Right lung (tissue), 5 donors: ENCODE results near the gene MBD3. TPM values are rescaled to one million over a fixed set of nuclear protein-coding genes. Genes with fewer than 3 reads are reported as not detected.

Source experiments
- polyA plus RNA-seq, 5 donors: library from polyadenylated mRNA; unstranded; fragments of 120-200 nt; gene quantifications; one replicate each; pipeline versions ENCODE4 v1.2.1 to v1.2.3, GENCODE V29; 2013; ENCODE audit warnings: inconsistent platforms in 1 of 5, low replicate concordance in 1 of 5; ENCODE audit not compliant: insufficient read length in 5 of 5, insufficient read depth in 1 of 5

Gene MBD3
- polyA plus RNA-seq, 5 donors, result 35.7 to 87.1 (median 46.5) TPM

Other genes with a start within 250 kb of the MBD3 start
- 10 to 100 TPM; 29.8 to 76.5 (median 37.8) TPM for gene NDUFS7, start 209.0 kb downstream of the MBD3 start, polyA plus RNA-seq
- gene GAMT, start 191.3 kb downstream of the MBD3 start, polyA plus RNA-seq, result 10 to 100 TPM; 18.6 to 42.1 (median 22.2) TPM
- gene DAZAP1, start 185.3 kb downstream of the MBD3 start, polyA plus RNA-seq, result 100 to 1,000 TPM in 1 of 5 donors, 10 to 100 TPM in 4; 86.4 to 104 (median 87.9) TPM
- gene RPS15, start 154.5 kb downstream of the MBD3 start, polyA plus RNA-seq, result 1,000 to 10,000 TPM in 1 of 5 donors, 100 to 1,000 TPM in 4; 535 to 1,164 (median 663) TPM
- 1 to 10 TPM in 2 of 5 donors, under 1 TPM in 3; 0.57 to 1.2 (median 0.71) TPM for gene APC2, start 142.7 kb downstream of the MBD3 start, polyA plus RNA-seq
- 10 to 100 TPM; 17.4 to 34.7 (median 20.9) TPM for gene C19orf25, start 113.7 kb downstream of the MBD3 start, polyA plus RNA-seq
- gene PCSK4, start 102.5 kb downstream of the MBD3 start, polyA plus RNA-seq, result 1 to 10 TPM; 2.7 to 6.0 (median 3.7) TPM
- 1 to 10 TPM; 2.4 to 6.7 (median 3.9) TPM for gene REEP6, start 101.7 kb downstream of the MBD3 start, polyA plus RNA-seq
- 1 to 10 TPM in 1 of 5 donors, under 1 TPM in 4; 0.38 to 1.2 (median 0.54) TPM for gene ADAMTSL5, start 79.8 kb downstream of the MBD3 start, polyA plus RNA-seq
- under 1 TPM; 0.14 to 0.53 (median 0.28) TPM for gene PLK5, start 68.8 kb downstream of the MBD3 start, polyA plus RNA-seq
- gene MEX3D, start 24.5 kb downstream of the MBD3 start, polyA plus RNA-seq, result 10 to 100 TPM; 17.1 to 42.8 (median 25.2) TPM
- gene UQCR11, start 12.6 kb upstream of the MBD3 start, polyA plus RNA-seq, result 100 to 1,000 TPM in 1 of 5 donors, 10 to 100 TPM in 4; 55.7 to 119 (median 83.2) TPM
- gene TCF3, start 59.8 kb upstream of the MBD3 start, polyA plus RNA-seq, result 100 to 1,000 TPM; 101 to 158 (median 127) TPM
- gene ONECUT3, start 160.6 kb upstream of the MBD3 start, polyA plus RNA-seq, result under 1 TPM; 0.04 to 0.09 (median 0.06) TPM
- 1 to 10 TPM in 2 of 5 donors, under 1 TPM in 3; 0.63 to 1.6 (median 0.99) TPM for gene ATP8B3, start 219.4 kb upstream of the MBD3 start, polyA plus RNA-seq